GM12872 (cell line): ENCODE data around the gene CHI3L2.

ENCODE experiments used
- CTCF ChIP-seq: IDR thresholded peaks from 3 replicates; pipeline ENCODE4 v1.5.1; 2011; ENCODE audit warnings: low read depth, mild to moderate bottlenecking, low read length, moderate library complexity; ENCODE audit not compliant: insufficient read depth

The CHI3L2 gene

GRCh38 chr1:111222308-111223125 is 5.0 kb upstream of the CHI3L2 start:
- TF ChIP-seq CTCF: peak; percentile 97

- no peak for TF ChIP-seq CTCF
These were observed 4.3 kb upstream of the CHI3L2 start for GRCh38 chr1:111223126-111223685.

GRCh38 chr1:111225091-111225490 is 2.4 kb upstream of the CHI3L2 start:
- no peak for TF ChIP-seq CTCF

GRCh38 chr1:111225717-111226400 is 1.7 kb upstream of the CHI3L2 start:
- no peak for TF ChIP-seq CTCF

GRCh38 chr1:111227851-111228747 is 586 bp downstream of the CHI3L2 start:
- TF ChIP-seq CTCF: no peak

- TF ChIP-seq CTCF: no peak
These were observed 1.2 kb downstream of the CHI3L2 start for GRCh38 chr1:111228748-111229126.

- TF ChIP-seq CTCF: no peak
These were observed 4.6 kb downstream of the CHI3L2 start for GRCh38 chr1:111232134-111232533.
